HepG2 (cell line): ENCODE measurements around the gene DDHD1. TPM values are rescaled to one million over a fixed set of nuclear protein-coding genes. Genes with fewer than 3 reads are reported as not detected.
"Not testable (repeated sequence)": the region's sequence is repeated elsewhere in the genome, so short reads cannot be mapped to it uniquely, and the experiment has no call there.

Experiments
- ATAC-seq: fragments of 200-7000 bp; cut with Tn5 transposase; 3 replicates; pipeline ENCODE4 v1.9.1; 2020; ENCODE audit warnings: mild to moderate bottlenecking, moderate library complexity
- BruUV-seq: library from RNA; stranded (reverse); fragments of 400-500 nt; replicated peaks from 2 replicates; lab custom pipeline; 2021; lab: Mats Ljungman, UMichigan
- CTCF ChIA-PET: fragments of 300-600 bp; formaldehyde crosslinking; extraction: SDS; loops from one replicate; lab custom pipeline; 2021; ENCODE audit warnings: low total read pairs, inconsistent platforms, low intra/inter-chr PET ratio; lab: Yijun Ruan, JAX
- POLR2A ChIA-PET: fragments of 350-600 bp; sonication (Branson Sonifier 250); formaldehyde crosslinking; loops from one replicate; lab custom pipeline; 2020; ENCODE audit warnings: antibody characterized with exemption, inconsistent platforms; lab: Yijun Ruan, JAX
- DNase-seq: peaks from one replicate; pipeline ENCODE4 v3.0.0-alpha.2; 2015; ENCODE audit warnings: low spot score
- FAIRE-seq: peaks from 3 replicates; lab custom pipeline; 2011; peaks lifted over from hg19 to GRCh38; lab: Jason Lieb, UNC
- H2AFZ ChIP-seq: one replicate; pipeline ENCODE4 v1.6.1; 2011; ENCODE audit warnings: low read length, inconsistent platforms
- H3K27ac ChIP-seq: fragments of 300-600 bp; 3 replicates; pipeline ENCODE4 v1.8.0; 2011; ENCODE audit warnings: mixed run types, mild to moderate bottlenecking, mixed read lengths, low read length, inconsistent platforms; ENCODE audit not compliant: insufficient read depth; ENCODE audit errors: extremely low read length
- H3K27me3 ChIP-seq, 2 experiments: fragments of 200-600 bp in 1 of 2; 2 replicates in 1 of 2; 3 replicates in 1 of 2; pipeline versions ENCODE4 v1.6.0 to v1.8.0; 2011; ENCODE audit warnings: low read length in 2 of 2, mild to moderate bottlenecking in 2 of 2, moderate library complexity in 2 of 2, inconsistent platforms in 1 of 2; ENCODE audit not compliant: insufficient read depth in 2 of 2, control insufficient read depth in 1 of 2
- H3K36me3 ChIP-seq, 2 experiments: fragments of 200-600 bp in 1 of 2; replicated peaks in 1 of 2; 2 replicates in 1 of 2; 3 replicates in 1 of 2; pipeline versions ENCODE4 v1.5.1 to v1.8.0; 2011; ENCODE audit warnings: low read length in 2 of 2, inconsistent platforms in 1 of 2; ENCODE audit not compliant: insufficient read depth in 2 of 2, control insufficient read depth in 1 of 2
- H3K4me1 ChIP-seq: 2 replicates; pipeline ENCODE4 v1.5.1; 2012; ENCODE audit warnings: low read length, inconsistent platforms; ENCODE audit not compliant: insufficient read depth
- H3K4me2 ChIP-seq: 2 replicates; pipeline ENCODE4 v1.6.0; 2011; ENCODE audit warnings: low read depth, low read length, inconsistent platforms
- H3K4me3 ChIP-seq, 3 experiments: fragments of 200-600 bp in 1 of 3; sonication (generic), shearing (Covaris generic) in 1 of 3; replicated peaks in 1 of 3; 2 replicates each; pipeline ENCODE4 v1.5.1; 2011 to 2016; ENCODE audit warnings: low read length in 3 of 3, inconsistent platforms in 2 of 3, low read depth in 2 of 3, mild to moderate bottlenecking in 2 of 3, control low read depth in 1 of 3, mixed read lengths in 1 of 3; ENCODE audit not compliant: insufficient read depth in 1 of 3
- H3K79me2 ChIP-seq: one replicate; pipeline ENCODE4 v1.6.1; 2011; ENCODE audit warnings: low read length, inconsistent platforms; ENCODE audit not compliant: insufficient read depth
- H3K9ac ChIP-seq: 2 replicates; pipeline ENCODE4 v1.6.0; 2011; ENCODE audit warnings: mild to moderate bottlenecking, low read depth, low read length, inconsistent platforms; ENCODE audit not compliant: insufficient read depth
- H3K9me3 ChIP-seq: 2 replicates; pipeline ENCODE4 v1.5.1; 2012; ENCODE audit warnings: mild to moderate bottlenecking, low read length
- H4K20me1 ChIP-seq: 2 replicates; pipeline ENCODE4 v1.6.0; 2011; ENCODE audit warnings: inconsistent platforms, mild to moderate bottlenecking, low read length, moderate library complexity; ENCODE audit not compliant: insufficient read depth
- CENPX ChIP-seq: sonication (generic); formaldehyde crosslinking; IDR thresholded peaks from 2 replicates; pipeline ENCODE4 v1.9.0; 2021; ENCODE audit warnings: mild to moderate bottlenecking, missing genetic modification reagents, moderate library complexity
- ISX ChIP-seq: sonication (generic); formaldehyde crosslinking; conservative IDR thresholded peaks from 2 replicates; pipeline ENCODE4 v1.5.0; 2020; ENCODE audit warnings: missing genetic modification reagents
- KAT7 ChIP-seq: IDR thresholded peaks from 2 replicates; pipeline ENCODE4 v1.6.1; 2018; ENCODE audit warnings: borderline replicate concordance, missing compliant biosample characterization
- MAFK ChIP-seq, 2 experiments: IDR thresholded peaks in 1 of 2; conservative IDR thresholded peaks in 1 of 2; 2 replicates each; pipeline ENCODE4 v1.6.1; 2011; ENCODE audit warnings: improper control_type of control experiment in 2 of 2, low read length in 2 of 2
- MEIS2 ChIP-seq: sonication (generic); formaldehyde crosslinking; IDR thresholded peaks from 2 replicates; pipeline ENCODE4 v1.9.0; 2021; ENCODE audit warnings: mild to moderate bottlenecking, missing genetic modification reagents
- NFKB2 ChIP-seq: sonication (generic); formaldehyde crosslinking; IDR thresholded peaks from 2 replicates; pipeline ENCODE4 v1.4.0; 2020; ENCODE audit warnings: missing genetic modification reagents, borderline replicate concordance
- PITX1 ChIP-seq: sonication (generic); formaldehyde crosslinking; IDR thresholded peaks from 2 replicates; pipeline ENCODE4 v1.5.1; 2020; ENCODE audit warnings: mild to moderate bottlenecking, missing genetic modification reagents
- RORA ChIP-seq: sonication (generic); formaldehyde crosslinking; IDR thresholded peaks from 2 replicates; pipeline ENCODE4 v1.5.0; 2020; ENCODE audit warnings: mild to moderate bottlenecking, missing genetic modification reagents, moderate library complexity
- TGIF2 ChIP-seq: IDR thresholded peaks from 2 replicates; pipeline ENCODE4 v1.6.1; 2016; ENCODE audit warnings: control low read depth, missing compliant biosample characterization
- THRA ChIP-seq: sonication (generic); formaldehyde crosslinking; IDR thresholded peaks from 2 replicates; pipeline ENCODE4 v1.4.0; 2020; ENCODE audit warnings: missing genetic modification reagents, borderline replicate concordance
- ZMAT5 ChIP-seq: sonication (generic); formaldehyde crosslinking; IDR thresholded peaks from 2 replicates; pipeline ENCODE4 v1.5.0; 2020; ENCODE audit warnings: mild to moderate bottlenecking, low read depth, missing genetic modification reagents, borderline replicate concordance
- ZNF101 ChIP-seq: sonication (generic); formaldehyde crosslinking; IDR thresholded peaks from 2 replicates; pipeline ENCODE4 v1.4.0; 2020; ENCODE audit warnings: mild to moderate bottlenecking, low read depth, missing genetic modification reagents, borderline replicate concordance
- ZNF281 ChIP-seq: sonication (generic); formaldehyde crosslinking; IDR thresholded peaks from 2 replicates; pipeline ENCODE4 v1.4.0; 2020; ENCODE audit warnings: missing genetic modification reagents, borderline replicate concordance
- ZNF674 ChIP-seq: sonication (generic); formaldehyde crosslinking; IDR thresholded peaks from 2 replicates; pipeline ENCODE4 v1.5.0; 2020; ENCODE audit warnings: low read depth, mild to moderate bottlenecking, missing genetic modification reagents
- ZNF775 ChIP-seq: sonication (generic); formaldehyde crosslinking; IDR thresholded peaks from 2 replicates; pipeline ENCODE4 v1.4.0; 2020; ENCODE audit warnings: missing genetic modification reagents, mild to moderate bottlenecking, moderate library complexity, borderline replicate concordance
- WGBS: methylation state at CpG from one replicate; pipeline ENCODE4 v1.1.6; 2017; ENCODE audit warnings: low lambda C conversion rate; 5-methylcytosine and 5-hydroxymethylcytosine counted together
- in situ Hi-C: cut with HindIII; loops from 2 replicates; pipeline ENCODE4 v1.10.0; 2017; ENCODE audit warnings: low pct_unique_long_range_greater_than_20kb; ENCODE audit not compliant: extremely low pct_ligation_motif_present
- intact Hi-C: fragments of 100-400 bp; cut with micrococcal nuclease; formaldehyde crosslinking; loops from one replicate; pipeline ENCODE4 v1.10.0; 2022; ENCODE audit not compliant: unreplicated experiment
- polyA plus RNA-seq, 8 experiments: library from polyadenylated mRNA; depleted of rRNA in 3 of 8; stranded (reverse) in 7 of 8; unstranded in 1 of 8; fragments of >200 nt; fragmentation: Illumina TruSeq in 4 of 8; extraction: Trizol in 4 of 8; gene quantifications; 2 replicates each; pipeline versions ENCODE4 v1.2.1 to v1.2.3, GENCODE V29; 2011 to 2016; ENCODE audit warnings: low read depth in 4 of 8, missing spikeins in 1 of 8, mixed read lengths in 1 of 8; ENCODE audit not compliant: insufficient read depth in 1 of 8
- total RNA-seq, 5 experiments: library from RNA; depleted of rRNA; stranded (reverse); fragments of >200 nt; fragmentation: Illumina TruSeq; extraction: Trizol; gene quantifications; 2 replicates each; pipeline ENCODE4 v1.2.3, GENCODE V29; 2016; ENCODE audit warnings: low read depth in 1 of 5

Gene DDHD1
- total and polyA plus RNA-seq, 2 of the 13 experiments (the other 11 are each of a cell fraction or from before 2014, with no cell fraction given): 4.6 to 8.3 TPM

- no peak for TF ChIP-seq ZNF775
- TF ChIP-seq PITX1 (CRISPR knock-in tag): no peak
- no peak for TF ChIP-seq NFKB2 (CRISPR knock-in tag)
- TF ChIP-seq MEIS2 (CRISPR knock-in tag): no peak
- no peak for TF ChIP-seq ZNF281 (CRISPR knock-in tag)
- TF ChIP-seq THRA (CRISPR knock-in tag): no peak
- no peak for TF ChIP-seq RORA (CRISPR knock-in tag)
- TF ChIP-seq ZMAT5 (CRISPR knock-in tag): no peak
- no peak for TF ChIP-seq ZNF674 (CRISPR knock-in tag)
- no peak for TF ChIP-seq MAFK (conservative IDR thresholded peaks at IDR 0.05 in 1 of 2, IDR thresholded peaks at IDR 0.05 in 1 of 2; ENCODE audit: low read length in 2 of 2)
- no peak for TF ChIP-seq KAT7
- no peak for TF ChIP-seq TGIF2 (CRISPR knock-in tag)
- no peak for TF ChIP-seq CENPX (CRISPR knock-in tag)
- no peak for TF ChIP-seq ZNF101 (CRISPR knock-in tag)
- TF ChIP-seq ISX (CRISPR knock-in tag): no peak
Measured at GRCh38 chr14:53090853-53091252, 62.3 kb downstream of the DDHD1 start (continued).

- H3K4me3 ChIP-seq, ATAC-seq, H3K27me3 ChIP-seq, BruUV-seq, H3K9ac ChIP-seq, H3K27ac ChIP-seq, H3K4me1 ChIP-seq, H3K36me3 ChIP-seq, H2AFZ ChIP-seq, CTCF ChIA-PET, FAIRE-seq, POLR2A ChIA-PET, DNase-seq, H3K9me3 ChIP-seq, H3K4me2 ChIP-seq, H4K20me1 ChIP-seq, in situ Hi-C loops, H3K79me2 ChIP-seq: not testable (repeated sequence)
- intact Hi-C loops: loop anchor here (5.0 kb wide), 1 partner anchor 1427 kb away; no protein-coding TSS in a partner anchor
- no CpG with 5 or more reads among the region's 7 CpGs for WGBS
Measured at GRCh38 chr14:53084954-53085353, 68.2 kb downstream of the DDHD1 start.
